LoVo (cell line): ENCODE results near the gene PRPF6.
"Not testable (repeated sequence)": the region's sequence is repeated elsewhere in the genome, so short reads cannot be mapped to it uniquely, and the experiment has no call there.

Experiments used
- DNase-seq: peaks from one replicate; pipeline ENCODE4 v3.0.0-alpha.2; 2016; ENCODE audit warnings: low spot score

The PRPF6 gene

DNA sequence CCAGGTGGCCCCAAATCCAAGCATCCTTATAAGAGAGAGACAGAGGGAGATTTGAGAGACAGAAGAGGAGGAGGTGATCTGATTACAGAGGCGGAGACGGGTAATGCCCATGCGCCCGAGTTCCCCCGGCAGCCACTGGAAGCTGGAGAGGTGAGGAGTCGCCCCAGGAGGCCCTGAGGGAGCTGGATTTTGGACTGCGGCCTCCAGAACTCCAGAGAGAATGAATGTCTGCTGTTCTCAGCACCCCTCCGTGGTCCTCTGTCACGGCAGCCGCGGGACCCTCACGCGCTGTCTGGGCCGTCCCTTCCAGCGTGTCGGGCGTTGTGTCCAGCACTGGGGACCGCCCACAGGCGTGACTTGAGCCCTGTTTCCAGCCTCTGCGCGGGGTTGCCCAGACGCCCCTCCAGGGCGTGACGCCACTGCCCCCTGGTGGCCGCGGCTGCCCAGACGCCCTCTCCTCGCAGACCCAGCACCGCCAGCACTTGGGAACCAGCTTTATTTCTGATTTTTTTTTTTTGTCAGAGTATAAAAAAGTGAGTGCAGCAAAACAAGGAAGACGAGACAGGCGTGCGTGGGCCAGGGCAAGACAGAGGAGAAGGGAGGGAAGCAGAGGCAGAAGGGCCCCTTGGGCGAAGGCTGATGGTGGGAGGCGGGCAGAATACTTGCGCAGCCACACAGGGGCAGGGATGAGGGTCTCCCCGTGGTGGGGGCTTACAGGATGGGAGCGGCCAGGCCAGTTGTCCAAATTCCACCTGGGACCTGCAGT lies 7.1 kb upstream of the PRPF6 start:
- peak; percentile 57 for DNase-seq

DNA sequence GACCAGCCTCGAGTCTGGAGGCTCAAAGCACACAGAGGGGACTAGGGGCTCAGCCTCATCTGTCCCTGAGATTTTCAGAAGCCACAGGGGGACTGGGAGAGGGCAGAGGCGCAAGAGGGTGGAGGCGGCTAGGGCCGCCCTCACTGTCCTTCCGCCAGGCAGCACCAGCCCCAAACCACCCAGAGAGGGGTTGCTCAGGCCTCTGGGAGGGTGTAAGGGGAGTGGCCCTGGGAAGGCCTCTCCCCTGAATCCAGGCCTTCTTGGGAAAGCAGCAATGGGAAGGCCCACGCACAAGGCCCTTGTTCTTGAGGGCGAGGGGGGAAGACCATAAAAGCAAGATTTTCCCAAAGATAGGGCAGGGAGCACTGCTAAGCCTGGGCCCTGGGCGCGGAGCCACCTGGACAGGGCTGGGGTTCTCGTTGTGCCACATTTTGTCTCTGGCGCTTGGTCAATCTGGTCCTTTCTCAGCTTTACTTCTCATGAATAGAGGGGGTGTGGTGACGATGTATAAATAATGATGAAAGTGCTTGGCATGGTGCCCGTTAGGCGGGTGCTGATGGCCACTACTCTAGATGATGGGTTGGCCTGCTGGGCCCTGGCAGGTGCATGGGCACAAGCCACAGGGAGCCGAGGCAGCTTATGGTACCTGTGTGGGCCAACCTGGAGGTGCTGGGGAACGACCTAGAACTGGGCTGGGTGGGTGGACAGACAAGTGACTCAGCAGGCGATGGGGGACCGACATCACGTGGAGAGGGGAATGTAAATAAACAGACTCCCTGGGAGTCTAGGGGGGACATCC lies 6.3 kb upstream of the PRPF6 start:
- no peak for DNase-seq

DNA sequence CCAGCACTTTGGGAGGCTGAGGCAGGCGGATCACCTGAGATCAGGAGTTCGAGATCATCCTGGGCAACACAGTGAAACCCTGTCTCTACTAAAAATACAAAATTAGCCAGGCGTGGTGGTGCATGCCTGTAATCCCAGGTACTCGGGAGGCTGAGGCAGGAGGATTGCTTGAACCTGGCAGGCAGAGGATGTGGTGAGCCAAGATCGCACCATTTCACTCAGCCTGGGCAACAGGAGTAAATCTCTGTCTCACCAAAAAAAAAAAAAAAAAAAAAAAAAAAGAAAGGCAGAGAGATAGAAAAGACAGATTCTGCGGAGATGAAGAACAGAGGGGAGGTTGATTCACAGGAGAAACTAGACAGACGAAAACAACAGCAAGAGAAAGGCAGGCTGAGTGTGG lies 4.4 kb upstream of the PRPF6 start:
- DNase-seq = not testable (repeated sequence)

DNA sequence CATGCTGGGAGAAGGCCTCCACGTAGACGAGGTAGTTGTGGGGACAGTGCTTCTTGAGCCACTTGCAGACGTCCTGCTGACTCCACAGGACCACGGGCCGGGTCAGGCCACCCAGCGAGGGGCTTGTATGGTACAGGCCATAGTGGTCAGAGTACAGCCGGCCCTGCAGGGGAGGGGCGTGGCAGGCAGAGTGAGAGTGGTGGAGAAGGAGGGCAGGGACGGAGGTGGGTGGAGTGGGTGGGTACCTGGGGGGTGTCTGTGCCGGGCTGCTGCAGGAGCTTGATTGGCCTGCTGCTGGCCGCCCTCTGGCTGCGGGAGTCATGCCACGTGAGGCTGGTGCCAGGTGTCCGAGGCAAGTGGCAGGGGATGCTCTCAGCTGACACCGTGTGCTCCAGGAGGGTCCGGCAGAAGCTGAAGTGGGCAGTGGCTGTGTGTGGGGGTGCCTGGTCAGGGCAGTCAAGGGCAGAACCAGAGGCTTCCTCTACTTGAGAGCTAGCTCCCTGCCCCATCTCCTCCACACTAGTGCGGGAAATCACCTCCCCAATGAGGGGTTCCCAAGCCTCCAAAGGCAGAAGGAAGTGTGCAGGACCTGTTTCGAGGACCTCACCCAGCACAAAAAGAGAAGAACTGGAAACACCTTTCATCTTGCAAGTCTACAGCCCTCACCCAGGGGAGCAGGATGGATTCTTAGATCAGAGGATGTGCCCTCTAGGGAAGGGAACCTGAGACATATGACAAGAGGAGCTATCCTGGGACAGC lies 3.8 kb upstream of the PRPF6 start:
- no peak for DNase-seq

DNA sequence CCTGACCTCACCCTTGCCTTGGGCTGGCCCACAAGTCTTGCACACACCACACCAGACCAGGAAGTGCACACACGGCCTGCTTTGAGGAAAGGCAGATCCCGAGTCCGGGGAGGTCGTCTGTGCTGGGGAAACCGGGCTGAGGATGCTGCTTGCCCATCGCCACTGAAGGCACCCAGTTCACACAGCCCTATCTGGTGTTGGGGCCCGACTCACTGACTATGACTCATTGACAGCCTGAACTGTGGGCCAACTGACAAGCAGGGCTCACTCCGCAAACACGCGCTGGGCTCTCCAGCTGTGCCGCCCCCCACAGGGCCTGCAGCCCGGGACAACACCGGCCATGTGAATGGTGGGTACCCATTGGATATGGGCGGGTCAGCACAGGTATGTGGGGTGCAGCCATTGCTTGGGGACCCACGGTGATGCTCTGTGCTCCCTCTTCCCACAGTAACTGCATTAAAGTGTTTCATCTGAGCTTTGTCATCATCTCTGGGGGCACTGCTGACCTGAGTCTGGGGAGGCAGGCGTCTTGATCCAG lies 3.1 kb upstream of the PRPF6 start:
- DNase-seq = no peak

DNA sequence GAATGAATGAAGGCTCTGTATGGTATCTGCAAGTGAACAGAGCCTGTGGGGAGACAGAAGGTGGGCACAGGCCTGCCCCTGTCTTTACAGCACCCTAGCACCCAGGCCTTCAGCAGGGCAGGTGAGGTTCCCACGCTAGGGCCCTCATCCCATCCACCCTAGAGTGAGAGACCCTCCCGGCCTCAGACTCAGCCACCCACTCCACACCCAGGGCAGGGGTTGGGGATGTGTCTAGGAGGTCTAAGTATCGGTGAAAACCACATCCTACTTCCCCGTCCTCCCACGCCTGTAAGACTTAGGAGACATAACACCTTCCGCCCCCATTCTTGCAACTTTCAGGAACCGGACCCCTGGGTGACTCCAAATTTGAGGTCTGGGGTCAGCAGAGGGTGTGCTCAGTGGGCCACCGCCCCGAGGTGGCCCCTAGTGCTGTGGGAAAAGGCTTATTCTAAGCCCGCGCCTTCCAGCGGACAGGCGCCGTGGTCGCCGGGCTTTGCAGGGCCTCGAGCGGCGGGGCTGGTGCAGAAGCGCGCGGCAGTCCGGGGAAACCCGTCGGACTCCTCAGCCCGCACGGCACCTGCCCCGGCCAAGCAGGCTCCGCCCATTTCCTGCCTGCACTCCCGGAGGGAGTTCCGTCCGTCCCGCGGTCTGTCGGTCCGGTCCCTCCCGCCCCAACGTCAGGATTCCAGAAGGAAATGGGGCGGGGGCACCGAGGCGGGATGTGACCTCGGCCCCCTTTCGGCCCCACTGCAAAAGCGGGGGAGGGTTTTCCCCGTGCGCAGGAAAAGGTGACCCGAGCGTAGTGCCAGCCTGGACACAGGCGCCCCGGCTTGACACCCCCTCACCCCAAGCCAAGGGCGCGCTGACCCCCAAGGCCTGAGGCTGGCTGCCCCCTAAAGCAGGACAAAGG lies 2.4 kb upstream of the PRPF6 start:
- peak; percentile 76 for DNase-seq

DNA sequence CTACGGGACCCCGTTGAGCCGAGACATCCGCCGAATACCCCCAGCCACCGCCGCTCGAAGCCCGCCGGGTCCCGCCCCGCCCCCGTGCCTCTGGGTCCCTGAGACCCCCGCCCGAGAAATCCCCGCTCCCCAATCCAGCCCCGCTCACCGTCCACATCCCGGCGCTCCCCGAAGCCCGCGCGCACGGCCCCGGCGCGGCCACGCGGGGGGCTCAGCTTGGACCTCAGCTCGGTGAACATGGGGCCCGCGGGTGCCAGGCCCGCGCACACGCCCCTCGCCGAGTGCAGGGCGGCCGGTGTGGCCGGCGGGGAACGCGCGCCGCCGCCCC lies 1.7 kb upstream of the PRPF6 start:
- DNase-seq = no peak

DNA sequence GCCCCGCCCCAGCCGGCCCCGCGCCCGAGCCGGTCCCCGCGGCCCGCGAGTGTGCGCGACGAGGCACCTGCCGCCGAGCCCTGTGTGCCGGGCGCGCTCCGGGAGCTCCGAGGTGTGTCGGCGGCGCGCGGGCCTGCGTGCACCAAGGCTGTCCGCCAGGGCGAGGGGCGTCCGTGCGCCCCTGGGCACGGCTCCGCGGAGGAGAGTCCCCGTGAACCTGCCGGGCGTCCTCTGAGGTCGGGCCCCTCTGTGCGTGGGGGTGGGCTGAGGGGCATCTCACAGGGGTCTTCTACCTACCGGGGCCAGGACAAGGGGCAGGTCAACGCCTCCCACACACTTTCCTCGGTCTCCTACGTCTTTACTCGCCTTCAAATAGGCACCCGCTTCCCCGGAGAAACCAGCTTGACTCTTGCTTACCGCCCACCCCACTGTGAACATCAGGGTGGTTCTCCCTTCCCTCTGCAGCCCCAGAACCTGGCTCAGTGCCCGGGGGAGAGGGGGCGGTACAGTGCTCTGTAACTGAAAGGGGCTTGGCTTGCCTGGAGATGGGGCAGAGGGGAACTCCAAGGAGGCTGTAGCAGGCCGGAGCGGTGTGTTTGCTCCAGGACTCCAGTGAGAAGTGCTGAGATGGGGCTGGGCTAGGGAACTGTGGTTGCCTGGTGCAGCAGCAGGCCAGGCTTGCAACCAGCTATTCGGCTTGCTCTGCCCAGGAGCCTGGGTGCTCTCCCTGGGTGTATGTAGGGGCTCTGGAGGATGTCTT lies 1.2 kb upstream of the PRPF6 start, which contains the start of gene SAMD10:
Gene SAMD10 (minus strand): TSS at position 86 of the 760 bp plus-strand sequence. CDS start 175 bp downstream, outside the sequence.
- peak; percentile 30 for DNase-seq

DNA sequence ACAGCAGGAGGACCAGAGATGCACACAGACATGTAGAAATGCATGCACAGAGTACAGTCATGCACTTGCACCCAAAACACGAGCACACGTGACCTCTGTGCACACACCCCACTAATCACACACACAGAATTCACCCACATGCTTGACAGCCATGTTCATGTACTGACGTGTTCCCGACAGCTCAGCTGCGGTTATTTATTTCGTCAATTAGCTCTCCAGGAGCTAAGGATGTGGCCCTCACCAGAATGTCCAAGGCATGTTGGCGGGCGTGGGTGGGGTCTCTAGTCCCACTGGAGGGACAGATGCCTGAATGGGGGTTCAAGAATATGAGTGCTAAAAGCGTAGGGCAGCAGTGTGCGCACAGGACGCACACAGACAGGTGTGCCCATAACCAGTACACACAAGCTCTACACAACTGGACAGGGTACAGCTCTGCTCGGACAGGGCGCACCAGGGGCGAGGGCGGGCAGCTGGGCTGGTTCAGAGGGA lies 571 bp upstream of the PRPF6 start:
- no peak for DNase-seq

DNA sequence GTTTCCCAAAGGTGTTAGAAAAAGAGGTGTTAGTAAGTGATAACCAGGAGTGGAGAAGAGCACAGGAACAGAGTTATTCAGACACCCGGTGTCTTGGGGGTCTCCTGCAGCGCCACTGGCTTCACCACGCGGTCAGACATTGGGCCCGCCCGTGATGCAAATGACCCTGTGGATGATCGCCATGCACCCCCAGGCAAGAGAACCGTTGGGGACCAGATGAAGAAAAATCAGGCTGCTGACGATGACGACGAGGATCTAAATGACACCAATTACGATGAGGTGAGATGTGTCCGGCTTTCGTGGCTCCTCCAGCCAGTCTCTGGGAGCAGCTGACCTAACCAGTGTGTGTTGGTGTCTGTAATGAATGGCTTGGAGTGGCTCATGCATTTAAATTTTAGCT lies 2.0 kb downstream of the PRPF6 start:
- no peak for DNase-seq

DNA sequence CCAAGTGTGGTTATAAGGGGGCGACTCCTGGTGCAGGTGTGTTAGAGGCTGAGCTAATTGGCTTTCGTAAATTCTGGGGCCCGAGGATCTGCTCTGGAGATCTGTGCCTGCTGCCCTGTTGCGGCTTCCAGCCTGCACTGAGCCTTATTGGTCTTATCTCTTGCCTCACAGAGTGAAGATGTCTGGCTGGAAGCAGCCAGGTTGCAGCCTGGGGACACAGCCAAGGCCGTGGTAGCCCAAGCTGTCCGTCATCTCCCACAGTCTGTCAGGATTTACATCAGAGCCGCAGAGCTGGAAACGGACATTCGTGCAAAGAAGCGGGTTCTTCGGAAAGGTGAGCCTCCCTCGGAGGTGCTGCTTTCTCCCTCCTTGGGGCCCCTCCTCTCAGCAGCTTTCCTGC lies 20.0 kb downstream of the PRPF6 start:
- DNase-seq = no peak

DNA sequence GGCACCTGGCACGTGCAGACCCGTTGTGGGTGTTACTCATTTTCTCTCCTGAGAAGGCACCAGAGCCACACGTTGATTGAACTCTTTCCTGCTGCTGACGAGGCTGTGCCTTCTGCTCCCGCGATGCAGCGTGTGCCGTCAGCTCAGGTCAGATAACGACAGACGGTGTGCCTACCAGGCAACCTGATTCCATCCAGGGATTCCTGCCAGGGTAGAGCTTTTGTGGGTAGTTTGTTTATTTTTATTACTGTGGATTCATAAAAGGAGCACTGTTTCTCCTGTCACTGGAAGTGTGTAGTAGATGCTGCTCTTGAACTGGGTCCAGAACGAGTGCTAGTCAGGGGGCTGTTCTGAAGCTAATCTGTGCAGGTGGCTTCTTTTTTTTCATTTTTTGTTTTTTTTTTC lies 20.7 kb downstream of the PRPF6 start:
- no peak for DNase-seq

DNA sequence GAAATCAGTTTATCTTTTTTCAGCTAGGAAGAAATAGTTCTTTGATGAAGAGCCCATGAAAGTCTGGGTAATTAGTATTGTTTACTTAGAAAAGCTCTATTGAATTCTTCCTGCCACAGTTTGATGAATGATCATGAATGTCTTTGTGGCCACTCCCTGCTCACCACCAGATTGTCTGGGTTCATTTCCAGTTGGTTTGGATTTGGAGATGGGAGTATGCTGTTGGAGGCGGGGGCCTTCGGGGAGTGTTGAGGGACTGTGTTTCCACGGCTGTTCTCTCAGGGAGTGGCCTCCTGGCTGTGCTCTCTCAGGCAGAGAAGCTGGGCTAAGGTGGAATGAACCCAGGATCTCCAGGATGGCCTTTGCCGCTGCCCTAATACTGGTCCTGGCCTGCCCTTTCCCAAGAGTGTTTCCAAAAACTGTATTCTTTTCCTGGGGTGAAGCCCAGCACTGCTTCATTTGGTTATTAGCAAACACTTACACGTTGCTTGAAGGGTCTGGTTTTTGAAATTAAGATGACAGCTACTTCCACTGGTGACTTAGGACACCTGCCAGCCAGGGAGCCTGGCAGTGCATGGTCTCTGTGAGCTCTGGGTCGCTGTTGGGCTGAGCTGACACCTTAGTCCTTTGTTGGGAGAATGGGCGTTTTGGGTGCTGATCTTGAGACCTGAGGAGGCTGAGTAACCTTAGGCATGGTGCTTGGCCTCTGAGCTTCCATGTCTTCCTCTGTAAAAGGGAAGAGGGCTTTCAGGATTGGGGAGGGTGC lies 23.2 kb downstream of the PRPF6 start:
- no peak for DNase-seq

DNA sequence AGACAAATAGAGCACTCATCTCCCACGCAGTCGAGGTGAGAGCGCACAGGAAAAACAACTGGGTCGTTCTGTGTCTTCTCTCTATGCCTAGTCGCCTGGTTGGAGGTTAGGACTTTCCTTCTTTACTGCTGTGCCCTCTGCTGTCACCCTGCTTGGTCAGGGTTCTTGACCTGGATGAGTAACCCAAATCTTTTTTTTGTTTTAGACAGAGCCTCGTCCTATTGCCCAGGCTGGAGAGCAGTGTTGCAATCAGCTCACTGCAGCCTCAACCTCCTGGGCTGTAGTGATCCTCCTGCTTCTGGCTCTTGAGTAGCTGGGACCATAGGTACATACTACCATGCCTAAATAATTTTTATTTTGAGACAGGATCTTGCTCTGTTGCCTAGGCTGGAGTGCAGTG lies 24.5 kb downstream of the PRPF6 start:
- no peak for DNase-seq

DNA sequence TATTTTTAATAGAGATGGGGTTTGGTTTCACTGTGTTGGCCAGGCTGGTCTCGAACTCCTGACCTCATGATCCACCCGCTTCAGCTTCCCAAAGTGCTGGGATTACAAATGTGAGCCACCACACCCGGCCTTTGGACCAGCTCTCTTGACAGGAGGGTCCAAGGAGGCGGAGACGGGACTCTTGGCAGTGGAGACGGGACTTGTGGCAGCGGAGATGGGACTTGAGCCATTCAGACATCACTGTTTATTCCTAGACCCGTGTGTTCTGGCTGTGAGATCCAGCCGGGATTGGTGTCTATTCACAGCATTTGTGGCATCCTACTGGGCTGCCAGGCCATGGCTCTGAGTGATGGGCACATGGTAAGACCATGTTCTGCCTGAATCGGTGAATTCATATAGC lies 25.6 kb downstream of the PRPF6 start:
- DNase-seq = no peak

DNA sequence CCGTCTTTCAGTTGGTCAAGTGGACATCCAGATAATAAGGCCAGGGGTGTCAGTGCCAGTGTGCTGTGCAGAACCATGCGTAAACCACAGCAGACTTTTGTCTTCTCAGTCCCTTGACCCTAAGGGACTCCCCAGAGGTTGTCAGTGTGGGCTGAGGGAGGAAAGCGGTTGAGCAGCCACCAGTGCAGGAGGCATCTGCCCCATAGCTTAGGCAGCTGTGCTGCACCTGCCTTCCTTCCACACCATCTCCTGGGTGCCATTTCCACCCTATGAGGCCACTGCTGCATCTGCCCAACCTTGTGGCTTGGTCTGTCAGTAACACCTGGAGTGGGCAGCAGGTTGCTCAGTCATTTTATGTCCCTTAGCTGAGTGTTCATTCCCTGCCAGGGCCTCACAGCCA lies 26.0 kb downstream of the PRPF6 start:
- DNase-seq = no peak

DNA sequence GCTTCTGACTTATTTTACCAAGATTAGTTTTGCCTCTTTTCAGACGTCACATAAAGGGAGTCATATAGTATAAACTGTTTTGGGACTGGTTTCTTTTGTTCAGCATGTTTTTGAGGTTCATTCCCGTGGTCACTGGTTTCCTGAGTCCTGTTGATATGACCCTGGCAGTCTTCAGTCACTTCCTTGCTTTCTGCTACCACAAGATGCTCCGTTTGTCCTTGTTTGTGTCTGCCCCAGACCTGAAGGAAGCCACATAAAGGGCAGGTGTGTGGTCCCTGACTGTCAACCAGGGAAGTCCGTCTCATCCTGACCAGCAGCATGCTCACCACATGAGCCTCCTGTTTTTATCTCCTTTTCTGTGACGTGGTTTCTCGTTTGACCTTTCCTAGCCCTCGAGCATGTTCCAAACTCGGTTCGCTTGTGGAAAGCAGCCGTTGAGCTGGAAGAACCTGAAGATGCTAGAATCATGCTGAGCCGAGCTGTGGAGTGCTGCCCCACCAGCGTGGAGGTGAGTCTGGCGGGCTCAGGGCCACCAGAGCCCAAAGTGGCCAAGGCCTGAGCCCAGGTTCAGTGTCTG lies 29.0 kb downstream of the PRPF6 start:
- no peak for DNase-seq

DNA sequence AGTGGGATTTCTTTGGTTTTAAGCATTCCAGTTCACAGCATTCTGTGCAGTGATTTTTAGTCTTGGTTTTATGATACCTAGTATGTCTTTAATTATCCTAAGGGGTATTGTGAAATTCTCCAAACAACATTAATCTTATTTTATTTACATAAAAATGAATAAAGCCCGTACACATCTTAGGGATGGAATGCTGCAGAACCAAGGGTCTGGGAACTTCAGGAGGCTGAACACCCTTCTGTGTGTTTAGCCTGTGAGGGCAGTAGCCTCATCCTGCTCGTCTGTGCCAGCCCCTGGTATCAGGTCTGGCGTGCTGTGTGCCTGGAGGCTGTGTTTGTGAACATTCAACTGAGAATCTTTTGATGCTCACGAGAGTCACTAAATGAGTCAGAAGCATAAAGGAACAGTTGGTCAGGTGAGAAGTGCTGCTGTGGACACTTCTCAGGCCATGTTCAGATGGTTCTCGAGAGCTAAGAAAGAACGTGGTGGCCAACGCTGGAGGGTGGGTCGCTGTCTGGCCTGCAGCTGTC lies 29.8 kb downstream of the PRPF6 start:
- DNase-seq = no peak

DNA sequence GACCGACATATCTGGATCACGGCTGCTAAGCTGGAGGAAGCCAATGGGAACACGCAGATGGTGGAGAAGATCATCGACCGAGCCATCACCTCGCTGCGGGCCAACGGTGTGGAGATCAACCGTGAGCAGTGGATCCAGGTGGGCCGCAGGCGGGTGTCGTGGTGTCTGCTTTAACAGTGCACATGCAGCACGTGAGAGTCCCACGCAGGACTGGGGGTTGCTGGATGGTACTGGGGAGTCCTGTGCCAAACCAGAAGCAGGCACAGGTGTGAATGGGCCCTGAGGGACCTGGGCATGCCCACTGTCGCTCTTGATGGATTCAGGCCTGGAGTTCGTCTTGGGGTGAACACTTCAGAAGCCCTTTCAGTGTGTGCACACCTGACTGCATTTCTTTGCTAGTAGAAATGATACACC lies 30.4 kb downstream of the PRPF6 start:
- no peak for DNase-seq
